K562 (cell line): ENCODE data around the gene FSCN2. TPM values are rescaled to one million over a fixed set of nuclear protein-coding genes. Genes with fewer than 3 reads are reported as not detected.
A peak's percentile ranks its signal among the peaks of the same experiment; 100 is the strongest.

ENCODE experiments used
- ATF1 ChIP-seq, 2 experiments: fragments of 450-650 bp in 1 of 2; IDR thresholded peaks; 2 replicates each; pipeline ENCODE4 v1.6.1; 2016; ENCODE audit warnings: missing compliant biosample characterization in 1 of 2, missing genetic modification characterization in 1 of 2
- FOXA3 ChIP-seq, 2 experiments: fragments of 450-650 bp in 1 of 2; sonication (generic) in 1 of 2; formaldehyde crosslinking; IDR thresholded peaks in 1 of 2; conservative IDR thresholded peaks in 1 of 2; 2 replicates each; pipeline versions ENCODE4 v1.4.0 to v1.8.0; 2020 to 2022; ENCODE audit warnings: mild to moderate bottlenecking in 2 of 2, missing genetic modification reagents in 1 of 2
- GTF2F1 ChIP-seq: IDR thresholded peaks from 2 replicates; pipeline ENCODE4 v1.6.1; 2011; ENCODE audit warnings: low read depth, low read length, improper control_type of control experiment
- PML ChIP-seq: IDR thresholded peaks from 2 replicates; pipeline ENCODE4 v1.6.1; 2012; ENCODE audit warnings: low read length, inconsistent platforms
- RBM25 ChIP-seq: fragments of 200-400 bp; formaldehyde crosslinking; IDR thresholded peaks from 2 replicates; pipeline ENCODE4 v1.6.1; 2018; ENCODE audit warnings: low read length, low read depth, moderate library complexity; ENCODE audit not compliant: severe bottlenecking
- SREBF1 ChIP-seq: fragments of 150-350 bp; IDR thresholded peaks from 2 replicates; pipeline ENCODE4 v1.6.1; 2014; ENCODE audit warnings: antibody characterized with exemption, low read depth, low read length, borderline replicate concordance
- TFAM ChIP-seq: fragments of 250-450 bp; sonication (Bioruptor Pico); conservative IDR thresholded peaks from 2 replicates; pipeline ENCODE4 v1.5.0; 2021; ENCODE audit warnings: mild to moderate bottlenecking, moderate library complexity
- ZNF133 ChIP-seq: fragments of 250-450 bp; sonication (Bioruptor Pico); IDR thresholded peaks from 2 replicates; pipeline ENCODE4 v1.4.0; 2020; ENCODE audit warnings: mild to moderate bottlenecking
- ZNF212 ChIP-seq: fragments of 450-650 bp; formaldehyde crosslinking; IDR thresholded peaks from 2 replicates; pipeline ENCODE4 v1.4.0; 2020; ENCODE audit warnings: mild to moderate bottlenecking
- ZNF561 ChIP-seq: fragments of 450-650 bp; formaldehyde crosslinking; conservative IDR thresholded peaks from 2 replicates; pipeline ENCODE4 v1.4.0; 2020; ENCODE audit warnings: mild to moderate bottlenecking, moderate library complexity
- polyA plus RNA-seq, 8 experiments: library from polyadenylated mRNA; depleted of rRNA in 4 of 8; stranded (reverse) in 5 of 8; unstranded in 3 of 8; fragments of >200 nt; fragmentation: Nextera tagmentation in 2 of 8; fragmentation: Illumina TruSeq in 1 of 8; extraction: Ambion mirVana in 2 of 8; extraction: Trizol in 1 of 8; gene quantifications; 2 replicates each; pipeline versions ENCODE4 v1.2.1 to v1.2.3, GENCODE V29; 2011 to 2014; ENCODE audit warnings: inconsistent platforms in 1 of 8, missing spikeins in 1 of 8
- total RNA-seq, 7 experiments: library from RNA; depleted of rRNA in 6 of 7; stranded (reverse); fragments of >200 nt in 6 of 7; fragmentation: Illumina TruSeq in 2 of 7; extraction: Trizol in 2 of 7; gene quantifications; 2 replicates each; pipeline versions ENCODE4 v1.2.1 to v1.2.3, GENCODE V29; 2011 to 2021; ENCODE audit warnings: low replicate concordance in 1 of 7
- TF ChIP-seq, protein P1 (sequence below): fragments of 450-650 bp; IDR thresholded peaks from 2 replicates; pipeline ENCODE4 v1.6.1; 2018; ENCODE audit not compliant: partially characterized antibody
- TF ChIP-seq, protein P2 (sequence below): fragments of 250-450 bp; sonication (Bioruptor Pico); IDR thresholded peaks from 2 replicates; pipeline ENCODE4 v1.8.0; 2022; ENCODE audit warnings: moderate library complexity, mild to moderate bottlenecking, inconsistent platforms
- TF ChIP-seq, protein P3 (sequence below): IDR thresholded peaks from 2 replicates; pipeline ENCODE4 v1.6.1; 2016; ENCODE audit warnings: missing genetic modification characterization, missing compliant biosample characterization
- TF ChIP-seq, protein P4 (sequence below): IDR thresholded peaks from 2 replicates; pipeline ENCODE4 v1.6.1; 2011; ENCODE audit not compliant: insufficient read length; ENCODE audit errors: extremely low read depth
- TF ChIP-seq, protein P5 (sequence below): fragments of 200-800 bp; sonication (Bioruptor generic); IDR thresholded peaks from 2 replicates; pipeline ENCODE4 v1.6.1; 2017; ENCODE audit warnings: missing genetic modification characterization, missing compliant biosample characterization

The FSCN2 gene
- total and polyA plus RNA-seq, 9 of the 15 experiments (the other 6 are each of a cell fraction or from before 2014, with no cell fraction given): 0.08 TPM; not detected in 8

DNA sequence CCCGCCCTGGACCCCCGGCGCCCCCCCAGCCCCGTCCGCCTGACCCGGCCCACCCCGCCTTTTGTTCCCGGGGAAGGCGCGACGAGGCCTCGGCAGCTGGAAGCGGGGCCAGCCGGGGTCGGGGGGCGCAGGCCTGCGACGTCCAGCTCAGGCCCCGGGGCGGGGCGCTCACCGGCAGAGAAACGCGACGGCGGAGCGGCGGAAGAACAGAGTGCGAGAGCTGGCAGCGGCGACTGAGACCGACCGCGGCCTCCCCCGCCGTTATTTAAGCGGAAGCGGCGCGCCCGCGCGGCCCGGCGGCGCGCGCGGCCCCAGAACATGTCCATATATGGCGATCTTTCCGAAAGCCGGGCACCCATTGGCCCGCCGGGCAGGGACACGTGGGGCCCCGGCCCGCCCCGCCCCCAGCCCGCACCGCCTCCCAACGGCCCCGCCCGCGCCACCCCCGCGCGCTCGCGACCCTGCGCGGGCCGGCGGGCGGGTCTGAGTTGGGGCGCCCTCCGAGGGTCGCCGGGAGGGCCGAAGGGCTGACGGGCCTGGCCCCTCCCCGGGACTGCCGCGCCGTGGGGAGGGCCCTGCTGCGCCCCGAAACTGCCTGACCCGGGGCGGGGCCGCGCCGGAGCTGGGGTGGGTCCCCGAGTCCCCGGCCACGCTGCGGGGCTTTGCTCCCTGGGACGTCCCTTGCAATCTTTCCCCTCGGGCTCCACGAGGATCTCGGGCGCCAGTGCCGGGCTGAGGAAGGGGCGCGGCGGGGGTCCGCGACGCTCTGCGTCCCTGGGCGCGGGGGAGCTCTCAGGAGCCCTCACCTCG, 15.4 kb upstream of the FSCN2 start, which contains the start of gene ACTG1 (continued):
- no peak for TF ChIP-seq FOXA3 (CRISPR knock-in tag; conservative IDR thresholded peaks at IDR 0.05 in 1 of 2, IDR thresholded peaks at IDR 0.05 in 1 of 2)
- no peak for TF ChIP-seq TFAM (CRISPR knock-in tag)
- no peak for TF ChIP-seq SREBF1
- TF ChIP-seq, protein P1, sequence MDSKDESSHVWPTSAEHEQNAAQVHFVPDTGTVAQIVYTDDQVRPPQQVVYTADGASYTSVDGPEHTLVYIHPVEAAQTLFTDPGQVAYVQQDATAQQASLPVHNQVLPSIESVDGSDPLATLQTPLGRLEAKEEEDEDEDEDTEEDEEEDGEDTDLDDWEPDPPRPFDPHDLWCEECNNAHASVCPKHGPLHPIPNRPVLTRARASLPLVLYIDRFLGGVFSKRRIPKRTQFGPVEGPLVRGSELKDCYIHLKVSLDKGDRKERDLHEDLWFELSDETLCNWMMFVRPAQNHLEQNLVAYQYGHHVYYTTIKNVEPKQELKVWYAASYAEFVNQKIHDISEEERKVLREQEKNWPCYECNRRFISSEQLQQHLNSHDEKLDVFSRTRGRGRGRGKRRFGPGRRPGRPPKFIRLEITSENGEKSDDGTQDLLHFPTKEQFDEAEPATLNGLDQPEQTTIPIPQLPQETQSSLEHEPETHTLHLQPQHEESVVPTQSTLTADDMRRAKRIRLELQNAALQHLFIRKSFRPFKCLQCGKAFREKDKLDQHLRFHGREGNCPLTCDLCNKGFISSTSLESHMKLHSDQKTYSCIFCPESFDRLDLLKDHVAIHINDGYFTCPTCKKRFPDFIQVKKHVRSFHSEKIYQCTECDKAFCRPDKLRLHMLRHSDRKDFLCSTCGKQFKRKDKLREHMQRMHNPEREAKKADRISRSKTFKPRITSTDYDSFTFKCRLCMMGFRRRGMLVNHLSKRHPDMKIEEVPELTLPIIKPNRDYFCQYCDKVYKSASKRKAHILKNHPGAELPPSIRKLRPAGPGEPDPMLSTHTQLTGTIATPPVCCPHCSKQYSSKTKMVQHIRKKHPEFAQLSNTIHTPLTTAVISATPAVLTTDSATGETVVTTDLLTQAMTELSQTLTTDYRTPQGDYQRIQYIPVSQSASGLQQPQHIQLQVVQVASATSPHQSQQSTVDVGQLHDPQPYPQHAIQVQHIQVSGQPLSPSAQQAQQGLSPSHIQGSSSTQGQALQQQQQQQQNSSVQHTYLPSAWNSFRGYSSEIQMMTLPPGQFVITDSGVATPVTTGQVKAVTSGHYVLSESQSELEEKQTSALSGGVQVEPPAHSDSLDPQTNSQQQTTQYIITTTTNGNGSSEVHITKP: no peak
- peak; percentile 95 for TF ChIP-seq GTF2F1
- TF ChIP-seq, protein P2, sequence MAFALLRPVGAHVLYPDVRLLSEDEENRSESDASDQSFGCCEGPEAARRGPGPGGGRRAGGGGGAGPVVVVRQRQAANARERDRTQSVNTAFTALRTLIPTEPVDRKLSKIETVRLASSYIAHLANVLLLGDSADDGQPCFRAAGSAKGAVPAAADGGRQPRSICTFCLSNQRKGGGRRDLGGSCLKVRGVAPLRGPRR (CRISPR knock-in tag): no peak
- TF ChIP-seq, protein P3, sequence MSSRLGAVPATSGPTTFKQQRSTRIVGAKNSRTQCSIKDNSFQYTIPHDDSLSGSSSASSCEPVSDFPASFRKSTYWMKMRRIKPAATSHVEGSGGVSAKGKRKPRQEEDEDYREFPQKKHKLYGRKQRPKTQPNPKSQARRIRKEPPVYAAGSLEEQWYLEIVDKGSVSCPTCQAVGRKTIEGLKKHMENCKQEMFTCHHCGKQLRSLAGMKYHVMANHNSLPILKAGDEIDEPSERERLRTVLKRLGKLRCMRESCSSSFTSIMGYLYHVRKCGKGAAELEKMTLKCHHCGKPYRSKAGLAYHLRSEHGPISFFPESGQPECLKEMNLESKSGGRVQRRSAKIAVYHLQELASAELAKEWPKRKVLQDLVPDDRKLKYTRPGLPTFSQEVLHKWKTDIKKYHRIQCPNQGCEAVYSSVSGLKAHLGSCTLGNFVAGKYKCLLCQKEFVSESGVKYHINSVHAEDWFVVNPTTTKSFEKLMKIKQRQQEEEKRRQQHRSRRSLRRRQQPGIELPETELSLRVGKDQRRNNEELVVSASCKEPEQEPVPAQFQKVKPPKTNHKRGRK (tag): no peak
- peak; percentile 92 for TF ChIP-seq PML
- TF ChIP-seq ZNF212 (CRISPR knock-in tag): no peak
- TF ChIP-seq, protein P4, sequence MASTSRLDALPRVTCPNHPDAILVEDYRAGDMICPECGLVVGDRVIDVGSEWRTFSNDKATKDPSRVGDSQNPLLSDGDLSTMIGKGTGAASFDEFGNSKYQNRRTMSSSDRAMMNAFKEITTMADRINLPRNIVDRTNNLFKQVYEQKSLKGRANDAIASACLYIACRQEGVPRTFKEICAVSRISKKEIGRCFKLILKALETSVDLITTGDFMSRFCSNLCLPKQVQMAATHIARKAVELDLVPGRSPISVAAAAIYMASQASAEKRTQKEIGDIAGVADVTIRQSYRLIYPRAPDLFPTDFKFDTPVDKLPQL: peak; percentile 80
- TF ChIP-seq ATF1 (CRISPR knock-in tag; IDR thresholded peaks at IDR 0.05): no peak
- TF ChIP-seq ATF1 (tag; IDR thresholded peaks at IDR 0.05): no peak
- no peak for TF ChIP-seq ZNF561
- no peak for TF ChIP-seq ZNF133 (CRISPR knock-in tag)
- TF ChIP-seq, protein P5, sequence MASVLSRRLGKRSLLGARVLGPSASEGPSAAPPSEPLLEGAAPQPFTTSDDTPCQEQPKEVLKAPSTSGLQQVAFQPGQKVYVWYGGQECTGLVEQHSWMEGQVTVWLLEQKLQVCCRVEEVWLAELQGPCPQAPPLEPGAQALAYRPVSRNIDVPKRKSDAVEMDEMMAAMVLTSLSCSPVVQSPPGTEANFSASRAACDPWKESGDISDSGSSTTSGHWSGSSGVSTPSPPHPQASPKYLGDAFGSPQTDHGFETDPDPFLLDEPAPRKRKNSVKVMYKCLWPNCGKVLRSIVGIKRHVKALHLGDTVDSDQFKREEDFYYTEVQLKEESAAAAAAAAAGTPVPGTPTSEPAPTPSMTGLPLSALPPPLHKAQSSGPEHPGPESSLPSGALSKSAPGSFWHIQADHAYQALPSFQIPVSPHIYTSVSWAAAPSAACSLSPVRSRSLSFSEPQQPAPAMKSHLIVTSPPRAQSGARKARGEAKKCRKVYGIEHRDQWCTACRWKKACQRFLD (CRISPR knock-in tag): peak; percentile 97
- TF ChIP-seq RBM25: peak; percentile 96
